Stimulated activated CD4-positive, alpha-beta T cell treated with anti-CD3 and anti-CD28 coated beads, Interleukin-1b, Interleukin-23, amount 100 ng/mL, for 48 hours (primary cell): ENCODE results near the gene PLCXD1.
A peak's percentile ranks its signal among the peaks of the same experiment; 100 is the strongest.
"Not testable (repeated sequence)": the region's sequence is repeated elsewhere in the genome, so short reads cannot be mapped to it uniquely, and the experiment has no call there.

ENCODE experiments used
- DNase-seq: peaks from one replicate; pipeline ENCODE4 v3.0.0-alpha.2; 2020

Gene PLCXD1

DNA sequence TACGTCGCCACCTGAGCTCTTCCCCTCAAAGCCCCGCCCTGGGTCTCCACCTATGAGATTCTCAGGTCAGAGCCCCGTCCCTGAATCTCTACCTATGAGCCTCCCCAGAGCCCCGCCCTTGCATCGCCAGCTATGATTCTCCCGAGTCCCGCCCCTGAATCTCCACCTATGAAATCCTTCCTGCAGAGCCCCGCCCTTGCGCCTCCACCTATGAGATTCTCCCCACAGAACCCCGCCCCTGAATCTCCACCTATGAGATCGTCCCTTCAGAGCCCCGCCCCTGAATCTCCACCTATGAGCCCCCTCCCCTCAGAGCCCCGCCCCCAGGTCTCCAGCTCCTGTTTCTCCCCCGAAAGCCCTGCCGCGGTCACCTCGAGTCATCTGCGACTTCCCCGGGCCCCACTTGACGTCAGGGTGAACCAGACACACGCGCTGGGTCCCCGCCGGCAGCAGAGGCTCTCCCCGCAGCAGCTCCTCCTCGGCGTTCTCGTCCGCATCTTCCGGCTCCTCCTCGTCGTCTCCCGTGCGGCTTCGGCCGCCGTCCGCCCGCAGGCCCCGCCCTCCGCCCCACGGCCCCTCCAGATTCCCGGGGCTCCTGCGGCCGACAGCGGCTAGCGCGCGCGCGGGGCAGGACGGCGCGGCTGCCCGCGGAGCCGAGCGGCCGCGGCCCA, 37.0 kb downstream of the PLCXD1 start:
- peak; percentile 100 for DNase-seq

DNA sequence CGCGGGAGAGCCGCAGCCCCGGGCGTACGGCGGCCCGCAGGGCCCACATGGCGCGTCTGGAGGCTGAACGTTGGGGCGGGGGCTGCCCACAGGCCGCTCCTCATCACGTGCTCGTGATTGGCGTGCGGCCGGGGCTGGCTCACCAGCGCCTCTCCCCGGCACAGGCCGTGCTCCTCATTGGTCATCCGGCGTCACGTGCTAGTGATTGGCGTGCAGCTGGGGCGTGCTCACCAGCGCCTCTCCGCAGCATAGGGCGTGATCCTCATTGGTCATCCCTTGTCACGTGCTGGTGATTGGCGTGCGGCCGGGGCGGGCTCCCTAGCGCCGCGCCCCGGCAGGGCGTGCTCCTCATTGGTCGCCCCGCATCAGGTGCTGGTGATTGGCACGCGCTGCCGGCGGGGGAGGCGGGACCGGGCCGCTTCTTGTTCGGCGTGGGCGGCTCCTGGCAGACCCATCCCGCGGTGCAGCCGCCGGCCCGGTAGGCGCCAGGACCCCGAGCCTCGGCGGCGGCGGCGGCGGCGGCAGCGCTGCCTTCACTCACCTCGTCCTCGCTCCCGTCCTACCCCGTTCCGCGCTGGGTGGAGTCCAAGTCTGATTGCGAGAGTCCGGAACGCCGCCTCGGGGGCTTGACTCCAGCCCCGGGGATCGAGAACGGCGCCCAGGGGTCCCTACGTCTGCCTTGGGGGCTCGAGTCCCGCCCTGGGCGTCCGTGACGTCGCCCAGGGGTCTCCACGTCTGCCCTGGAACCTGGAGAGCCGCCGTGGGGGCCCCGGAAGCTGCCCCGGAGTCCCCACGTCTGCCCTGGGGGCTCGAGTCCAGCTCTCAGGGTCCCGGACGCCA, 37.8 kb downstream of the PLCXD1 start, which contains the start of gene GTPBP6:
Gene GTPBP6 (minus strand): TSS at position 58 of the 840 bp plus-strand sequence. CDS start 9 bp downstream, at position 49.
- peak; percentile 99 for DNase-seq

GRCh38 chrX:319579-320125, 38.5 kb downstream of the PLCXD1 start:
- no peak for DNase-seq

DNA sequence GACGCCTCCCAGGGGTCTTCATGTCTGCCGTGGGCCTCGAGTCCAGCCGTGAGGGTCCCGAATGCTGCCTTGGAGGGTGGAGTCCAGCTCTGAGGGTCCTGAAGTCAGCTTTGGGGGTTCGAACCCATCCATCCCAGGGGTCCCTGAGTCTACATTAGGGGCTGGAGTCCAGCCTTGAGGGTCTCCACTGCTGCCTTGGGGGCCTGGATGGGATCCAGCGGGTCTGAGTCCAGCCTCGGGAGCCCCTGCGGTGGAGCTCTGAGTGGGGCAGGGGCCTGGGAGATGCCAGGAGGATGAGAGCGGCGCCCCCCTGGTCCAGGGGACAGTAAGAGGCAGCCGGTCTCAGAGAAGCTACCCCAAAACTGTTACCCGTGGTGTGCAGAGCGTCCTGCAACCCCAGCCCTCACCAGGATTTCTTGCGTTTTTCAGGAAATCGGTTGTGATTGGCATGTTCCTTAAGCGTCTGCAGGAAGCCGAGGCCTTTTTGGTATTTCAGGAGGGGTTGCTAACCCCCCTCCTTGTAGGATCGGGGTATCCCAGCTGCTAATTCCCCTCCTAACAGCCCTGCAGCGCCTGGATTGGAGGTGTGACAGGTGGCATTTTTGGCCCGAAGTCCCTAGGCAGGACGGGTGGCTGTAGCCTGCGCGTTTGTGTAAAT, 39.1 kb downstream of the PLCXD1 start:
- no peak for DNase-seq

DNA sequence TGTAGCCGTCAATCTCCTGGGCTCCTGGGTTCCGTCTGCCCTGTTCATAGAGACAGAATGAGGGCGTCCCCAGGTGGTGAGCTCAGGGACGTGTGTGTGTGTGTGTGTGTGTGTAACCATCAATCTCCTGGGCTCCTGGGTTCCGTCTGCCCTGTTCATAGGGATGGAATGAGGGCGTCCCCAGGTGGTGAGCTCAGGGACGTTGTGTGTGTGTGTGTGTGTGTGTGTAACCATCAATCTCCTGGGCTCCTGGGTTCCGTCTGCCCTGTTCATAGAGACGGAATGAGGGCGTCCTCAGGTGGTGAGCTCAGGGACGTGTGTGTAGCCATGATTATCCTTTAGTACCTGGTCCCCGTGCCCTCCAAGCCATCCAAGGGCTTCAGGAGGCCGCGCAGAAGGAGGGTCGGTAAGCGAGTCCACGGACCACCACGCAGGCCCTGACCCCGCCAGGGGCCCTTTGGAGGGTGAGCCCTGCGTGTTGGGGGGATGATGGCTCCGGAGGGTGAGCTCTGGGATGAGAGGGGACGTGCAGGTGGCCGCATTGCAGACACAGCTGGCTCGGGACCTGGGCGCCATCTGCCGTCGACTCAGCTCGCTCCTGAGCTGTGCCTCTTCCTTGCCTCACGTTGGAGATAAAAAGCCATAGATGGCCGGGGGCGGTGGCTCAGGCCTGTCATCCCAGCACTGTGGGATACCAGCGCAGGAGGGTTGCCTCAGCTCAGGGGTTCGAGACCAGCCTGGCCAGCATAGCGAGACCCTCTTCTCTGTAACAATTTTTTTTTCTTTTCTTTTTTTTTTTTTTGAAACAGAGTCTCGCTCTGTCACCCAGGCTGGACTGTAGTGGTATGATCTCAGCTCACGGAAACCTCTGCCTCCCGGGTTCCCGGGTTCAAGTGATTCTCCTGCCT, 42.8 kb downstream of the PLCXD1 start:
- DNase-seq, result no peak

DNA sequence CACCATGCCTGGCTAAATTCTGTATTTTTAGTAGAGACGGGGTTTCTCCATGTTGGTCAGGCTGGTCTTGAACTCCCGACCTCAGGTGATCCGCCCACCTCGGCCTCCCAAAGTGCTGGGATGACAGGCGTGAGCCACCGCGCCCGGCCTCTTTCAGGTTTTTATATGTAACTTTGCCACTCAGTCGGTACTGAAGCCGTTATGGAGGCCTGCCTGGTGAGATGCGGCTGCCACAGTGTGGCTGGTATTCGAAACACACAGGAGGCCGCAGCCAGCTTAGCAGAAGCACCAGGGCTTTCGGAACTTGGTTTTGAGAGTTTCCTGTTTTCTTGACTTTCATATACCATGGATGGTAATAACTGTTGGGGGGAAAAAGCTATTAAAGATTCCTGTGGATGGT, 43.5 kb downstream of the PLCXD1 start:
- not testable (repeated sequence) for DNase-seq

DNA sequence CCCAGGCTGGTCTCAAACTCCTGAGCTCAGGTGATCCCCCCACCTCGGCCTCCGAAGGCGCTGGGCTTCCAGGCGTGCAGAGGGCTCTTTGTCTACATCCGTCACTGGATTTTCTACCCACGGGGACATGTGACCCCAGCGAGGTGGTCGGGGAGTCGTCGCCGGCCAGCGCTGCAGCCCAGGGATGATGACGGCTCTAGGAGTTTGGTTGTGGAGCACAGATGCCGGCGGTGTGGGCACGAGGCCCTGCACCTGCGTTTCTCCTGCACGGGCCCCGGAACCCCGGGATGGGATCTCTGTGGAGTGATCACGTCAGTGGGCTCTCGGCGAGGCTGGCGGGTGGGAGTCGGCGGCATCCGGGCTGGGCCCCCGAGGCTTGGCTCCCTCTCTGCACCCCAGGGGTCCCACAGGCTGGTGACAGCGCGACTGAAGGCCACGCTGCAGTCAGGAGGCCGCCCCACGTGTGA, 46.5 kb downstream of the PLCXD1 start:
- no peak for DNase-seq

GRCh38 chrX:329291-329910, 48.2 kb downstream of the PLCXD1 start:
- no peak for DNase-seq

DNA sequence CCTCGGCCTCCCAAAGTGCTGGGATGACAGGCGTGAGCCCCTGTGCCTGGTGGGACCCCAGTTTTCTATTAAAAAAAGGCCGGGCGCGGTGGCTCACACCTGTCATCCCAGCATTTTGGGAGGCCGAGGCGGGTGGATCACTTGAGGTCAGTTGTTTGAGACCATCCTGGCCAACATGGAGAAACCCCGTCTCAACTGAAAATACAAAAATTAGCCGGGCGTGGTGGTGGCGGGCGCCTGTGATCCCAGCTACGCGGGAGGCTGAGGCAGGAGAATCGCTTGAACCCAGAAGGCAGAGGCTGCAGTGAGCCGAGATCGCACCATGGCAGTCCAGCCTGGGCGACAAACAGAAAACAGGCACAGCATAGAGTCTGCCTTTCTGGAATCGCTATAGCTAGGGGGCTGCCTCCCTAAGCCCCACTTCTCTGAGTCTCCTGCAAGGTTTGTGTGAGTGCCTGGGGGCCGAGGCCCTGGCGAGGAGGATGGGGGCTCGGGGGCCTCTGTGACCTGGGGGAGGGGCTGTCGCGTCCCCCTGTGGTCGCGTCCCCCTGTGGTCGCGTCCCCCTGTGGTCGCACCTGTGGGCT, 49.1 kb downstream of the PLCXD1 start:
- not testable (repeated sequence) for DNase-seq

- no peak for DNase-seq
These were observed 49.6 kb downstream of the PLCXD1 start for GRCh38 chrX:330726-331150.

- DNase-seq, result no peak
These were observed 50.1 kb downstream of the PLCXD1 start for GRCh38 chrX:331151-331824.

DNA sequence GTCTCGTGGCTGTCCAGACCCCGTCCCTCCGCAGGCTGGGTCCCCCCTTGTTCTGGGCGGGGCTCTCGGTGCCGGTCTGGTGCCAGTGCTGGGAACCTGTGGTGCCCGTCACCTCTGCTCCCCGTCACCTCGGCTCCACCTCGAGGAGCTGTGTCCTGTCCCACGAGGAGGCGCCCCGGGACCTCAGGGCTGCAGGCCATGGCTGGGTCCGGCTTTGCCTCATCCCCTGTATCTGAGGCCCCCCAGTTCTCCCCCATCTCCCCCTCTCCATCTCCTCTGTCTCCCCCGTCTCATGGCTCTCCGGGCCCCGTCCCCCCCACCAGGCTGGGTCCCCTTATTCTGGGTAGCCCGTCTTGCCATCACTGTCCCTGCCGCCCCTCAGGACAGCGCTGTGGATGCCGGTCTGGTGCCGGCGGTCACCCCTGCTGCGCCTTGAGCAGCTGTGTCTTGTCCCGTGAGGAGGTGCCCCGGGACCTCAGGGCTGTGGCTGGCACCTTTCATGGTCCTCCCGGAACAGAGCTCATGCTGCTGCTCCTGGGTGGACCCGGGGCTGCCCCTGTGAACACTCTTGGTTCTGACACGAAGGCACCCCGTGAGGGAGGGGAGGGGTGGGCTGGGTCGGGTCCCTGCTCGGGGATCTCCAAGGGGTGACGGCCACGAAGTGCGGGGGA, 50.8 kb downstream of the PLCXD1 start:
- DNase-seq, result no peak

GRCh38 chrX:332496-332860, 51.3 kb downstream of the PLCXD1 start:
- DNase-seq, result no peak

DNA sequence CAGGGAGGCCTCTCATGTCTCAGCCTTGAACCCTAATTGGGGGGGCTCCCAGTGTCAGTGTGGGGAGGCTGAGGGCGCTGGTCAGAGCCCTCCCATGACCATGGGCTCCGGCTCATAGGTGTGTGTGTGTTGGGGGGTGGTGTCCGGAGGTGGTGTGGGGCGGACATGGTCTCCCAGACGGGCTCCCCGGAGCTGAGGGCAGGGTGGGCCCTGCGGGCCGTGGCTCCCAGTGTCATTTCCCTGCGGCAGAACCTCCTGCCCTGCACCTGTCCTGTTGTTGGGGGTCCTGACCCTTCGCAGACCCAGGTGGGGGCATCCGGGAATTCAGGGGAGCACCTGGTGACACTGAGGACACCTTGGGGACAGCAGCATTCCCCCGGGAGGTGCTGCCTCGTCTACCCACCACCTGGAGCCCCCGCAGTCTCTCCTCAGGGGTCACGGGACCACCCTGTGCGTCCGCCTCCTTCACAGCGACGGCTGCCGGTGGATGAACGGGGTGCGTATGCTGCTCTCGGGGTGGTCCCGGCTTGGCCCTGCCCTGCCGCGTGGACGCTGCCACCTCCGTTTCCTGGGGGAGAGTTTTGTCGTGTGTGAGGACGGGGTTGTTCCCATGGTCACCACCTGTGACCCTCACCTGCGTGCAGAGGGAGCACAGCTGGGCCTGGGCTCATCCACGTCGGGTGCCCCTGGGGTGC, 51.9 kb downstream of the PLCXD1 start:
- DNase-seq, result no peak

DNA sequence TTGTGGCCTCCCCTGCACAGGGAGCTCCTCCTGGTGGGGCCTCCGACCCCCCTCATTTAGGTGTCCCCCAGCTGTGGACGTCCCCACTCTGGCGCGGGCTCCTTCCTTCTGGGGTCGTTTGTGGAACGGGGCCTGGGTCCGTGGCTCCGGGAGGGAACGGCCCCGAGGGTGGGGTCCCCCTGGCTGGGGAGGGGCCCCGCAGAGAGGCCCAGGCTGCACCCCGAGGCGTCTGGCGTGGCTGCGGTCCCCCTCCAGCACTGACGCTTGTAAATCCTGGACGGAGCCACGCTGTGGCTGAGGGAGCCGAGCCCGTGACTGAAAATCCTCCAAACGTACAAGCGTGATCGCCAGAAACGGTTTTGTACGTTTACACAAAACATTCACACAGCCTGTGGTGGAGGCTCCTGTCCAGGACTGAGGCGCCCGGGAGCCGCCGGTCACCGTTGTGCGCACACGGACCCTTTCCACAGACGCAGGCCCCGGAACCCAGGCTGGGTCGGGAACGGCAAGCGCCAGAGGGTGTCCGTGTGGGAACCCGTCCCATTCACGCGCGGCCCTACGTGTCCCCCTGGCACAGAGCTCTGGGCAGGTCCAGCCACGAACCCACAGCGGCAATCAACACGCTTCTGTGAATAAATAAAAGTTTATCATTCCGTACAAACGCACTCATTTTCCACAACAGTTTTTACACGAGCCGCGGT, 52.6 kb downstream of the PLCXD1 start:
- no peak for DNase-seq

DNA sequence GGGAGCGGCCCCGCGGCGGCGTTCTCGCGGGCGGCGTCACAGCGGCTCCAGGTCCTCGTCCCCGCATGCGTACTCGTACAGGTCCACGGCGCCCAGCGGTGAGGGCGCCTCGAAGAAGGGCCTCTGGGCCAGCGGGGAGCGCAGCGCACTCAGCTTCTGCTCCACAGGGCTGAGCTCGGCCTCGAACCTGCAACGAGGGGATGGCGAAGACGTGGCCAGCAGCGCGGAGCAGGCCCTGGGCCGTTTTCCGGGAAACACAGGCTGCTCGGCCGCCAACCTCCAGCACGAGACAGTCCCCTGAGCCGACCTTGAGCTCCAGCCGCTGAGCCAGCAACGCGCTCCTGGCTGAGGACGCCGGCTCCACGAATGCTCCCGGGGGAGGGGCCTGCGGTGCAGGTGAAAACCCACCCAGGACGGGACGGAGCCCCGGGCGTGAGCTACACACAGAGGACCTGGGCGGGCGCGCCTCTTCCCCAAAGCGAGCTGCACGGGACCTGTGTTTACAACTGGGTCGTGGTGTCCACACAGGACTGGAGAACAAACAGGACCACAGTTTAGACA, 53.2 kb downstream of the PLCXD1 start:
- DNase-seq, result no peak

GRCh38 chrX:334971-335757, 54.0 kb downstream of the PLCXD1 start:
- no peak for DNase-seq

GRCh38 chrX:335758-336155, 54.6 kb downstream of the PLCXD1 start:
- DNase-seq, result no peak
